Measurements from ENCODE around the gene MTNR1A. TPM values are rescaled to one million over a fixed set of nuclear protein-coding genes. Genes with fewer than 3 reads are reported as not detected.
"Not testable (repeated sequence)": the region's sequence is repeated elsewhere in the genome, so short reads cannot be mapped to it uniquely, and the experiment has no call there.

Gene MTNR1A
- total and polyA plus RNA-seq, 4 experiments from 2014 or later, result not detected

- DNase-seq, result no peak
- Histone ChIP-seq H3K4me1 (ENCODE audit: insufficient read depth, low read length) (no peaks in the 10 kb centered on the region), H3K27ac (ENCODE audit: low read depth, low read length) (no peak overlapping the region), H3K9me3 (ENCODE audit: control insufficient read depth in 1 of 2, low read length in 2 of 2) (no peaks in the 10 kb centered on the region), H3K4me3 (ENCODE audit: low read length in 2 of 2) (no peak overlapping the region), H3K36me3 (ENCODE audit: insufficient read depth, low read length) (no peaks in the 10 kb centered on the region), H3K27me3 (ENCODE audit: insufficient read depth, low read length) (no peaks in the 10 kb centered on the region)
- H3K36me3 Mint-ChIP-seq, result no peaks in the 10 kb centered on the region
- H3K9me3 Mint-ChIP-seq, result peaks cover 0 to 18% (median 8%) of the 10 kb centered on the region in 8 donors
- ChIA-PET POLR2A (ENCODE audit: partially characterized antibody) (no interaction called here), CTCF (ENCODE audit: partially characterized antibody) (no interaction called here)
- no peaks in the 10 kb centered on the region for H3K27me3 Mint-ChIP-seq
- no peaks in the 10 kb centered on the region for H3K4me1 Mint-ChIP-seq
- H3K27ac Mint-ChIP-seq, result no peak overlapping the region
- no peak overlapping the region for H3K4me3 Mint-ChIP-seq
- intact Hi-C loops (cut with micrococcal nuclease), result no loop called here
Measured at GRCh38 chr4:186543206-186543605, 12.2 kb downstream of the MTNR1A start.

GRCh38 chr4:186541801-186542200 lies 13.6 kb downstream of the MTNR1A start:
- no peak overlapping the region for H3K27ac ChIP-seq (ENCODE audit: low read depth, low read length)
- no peak for DNase-seq
- no peak overlapping the region for H3K4me3 ChIP-seq (ENCODE audit: low read length in 2 of 2)
- H3K9me3 ChIP-seq (ENCODE audit: control insufficient read depth in 1 of 2, low read length in 2 of 2), result no peaks in the 10 kb centered on the region
- H3K4me1 Mint-ChIP-seq, result no peaks in the 10 kb centered on the region
- H3K4me3 Mint-ChIP-seq, result no peak overlapping the region
- CTCF ChIA-PET (ENCODE audit: partially characterized antibody), result no interaction called here
- H3K9me3 Mint-ChIP-seq, result peaks cover 0 to 15% (median 5%) of the 10 kb centered on the region in 8 donors
- no peaks in the 10 kb centered on the region for H3K36me3 ChIP-seq (ENCODE audit: insufficient read depth, low read length)
- POLR2A ChIA-PET (ENCODE audit: partially characterized antibody), result no interaction called here
- H3K36me3 Mint-ChIP-seq, result no peaks in the 10 kb centered on the region
- intact Hi-C loops (cut with micrococcal nuclease), result no loop called here
- no peaks in the 10 kb centered on the region for H3K4me1 ChIP-seq (ENCODE audit: insufficient read depth, low read length)
- no peaks in the 10 kb centered on the region for H3K27me3 ChIP-seq (ENCODE audit: insufficient read depth, low read length)
- no peak overlapping the region for H3K27ac Mint-ChIP-seq
- H3K27me3 Mint-ChIP-seq, result no peaks in the 10 kb centered on the region

GRCh38 chr4:186537843-186538521 lies 17.4 kb downstream of the MTNR1A start:
- intact Hi-C loops (cut with micrococcal nuclease), result no loop called here
- H3K4me1 Mint-ChIP-seq, result no peaks in the 10 kb centered on the region

GRCh38 chr4:186536285-186536684 lies 19.1 kb downstream of the MTNR1A start:
- Histone ChIP-seq H3K4me1 (ENCODE audit: insufficient read depth, low read length) (no peaks in the 10 kb centered on the region), H3K27ac (ENCODE audit: low read depth, low read length) (no peak overlapping the region), H3K9me3 (ENCODE audit: control insufficient read depth in 1 of 2, low read length in 2 of 2) (no peaks in the 10 kb centered on the region), H3K36me3 (ENCODE audit: insufficient read depth, low read length) (no peaks in the 10 kb centered on the region), H3K27me3 (ENCODE audit: insufficient read depth, low read length) (no peaks in the 10 kb centered on the region), H3K4me3 (ENCODE audit: low read length in 2 of 2) (no peak overlapping the region)
- ChIA-PET POLR2A (ENCODE audit: partially characterized antibody) (no interaction called here), CTCF (ENCODE audit: partially characterized antibody) (interaction anchor here (1.2 kb wide), 1 partner anchor 8 kb away, joined by 3 read pairs; no protein-coding TSS in a partner anchor)
- H3K4me3 Mint-ChIP-seq, result no peak overlapping the region
- H3K27me3 Mint-ChIP-seq, result no peaks in the 10 kb centered on the region
- peaks cover 0 to 15% (median 4%) of the 10 kb centered on the region in 8 donors for H3K9me3 Mint-ChIP-seq
- no peak overlapping the region for H3K27ac Mint-ChIP-seq
- no peaks in the 10 kb centered on the region for H3K4me1 Mint-ChIP-seq
- no peak for DNase-seq
- intact Hi-C loops (cut with micrococcal nuclease), result no loop called here
- no peaks in the 10 kb centered on the region for H3K36me3 Mint-ChIP-seq

More at GRCh38 chr4:186537843-186538521, 17.4 kb downstream of the MTNR1A start:
- ChIA-PET POLR2A (ENCODE audit: partially characterized antibody) (no interaction called here), CTCF (ENCODE audit: partially characterized antibody) (no interaction called here)
- H3K9me3 Mint-ChIP-seq, result peaks cover 0 to 15% (median 4%) of the 10 kb centered on the region in 8 donors
- Histone ChIP-seq H3K27me3 (ENCODE audit: insufficient read depth, low read length) (no peaks in the 10 kb centered on the region), H3K36me3 (ENCODE audit: insufficient read depth, low read length) (no peaks in the 10 kb centered on the region), H3K4me1 (ENCODE audit: insufficient read depth, low read length) (no peaks in the 10 kb centered on the region), H3K27ac (ENCODE audit: low read depth, low read length) (no peak overlapping the region), H3K4me3 (ENCODE audit: low read length in 2 of 2) (no peak overlapping the region), H3K9me3 (ENCODE audit: control insufficient read depth in 1 of 2, low read length in 2 of 2) (no peaks in the 10 kb centered on the region)
- H3K4me3 Mint-ChIP-seq, result no peak overlapping the region
- no peak overlapping the region for H3K27ac Mint-ChIP-seq
- no peaks in the 10 kb centered on the region for H3K27me3 Mint-ChIP-seq
- DNase-seq, result no peak
- H3K36me3 Mint-ChIP-seq, result no peaks in the 10 kb centered on the region

- Mint-ChIP-seq H3K4me3 (no peak overlapping the region), H3K4me1 (no peaks in the 10 kb centered on the region), H3K27me3 (no peaks in the 10 kb centered on the region), H3K27ac (no peak overlapping the region), H3K36me3 (no peaks in the 10 kb centered on the region), H3K9me3 (peaks cover 0 to 5% (median 0%) of the 10 kb centered on the region in 8 donors)
- H3K4me1 ChIP-seq (ENCODE audit: insufficient read depth, low read length), result no peaks in the 10 kb centered on the region
- H3K27me3 ChIP-seq (ENCODE audit: insufficient read depth, low read length), result no peaks in the 10 kb centered on the region
- no peak overlapping the region for H3K4me3 ChIP-seq (ENCODE audit: low read length in 2 of 2)
- DNase-seq, result no peak
- no peaks in the 10 kb centered on the region for H3K9me3 ChIP-seq (ENCODE audit: control insufficient read depth in 1 of 2, low read length in 2 of 2)
- intact Hi-C loops (cut with micrococcal nuclease), result no loop called here
- no peak overlapping the region for H3K27ac ChIP-seq (ENCODE audit: low read depth, low read length)
- POLR2A ChIA-PET (ENCODE audit: partially characterized antibody), result no interaction called here
- CTCF ChIA-PET (ENCODE audit: partially characterized antibody), result no interaction called here
- no peaks in the 10 kb centered on the region for H3K36me3 ChIP-seq (ENCODE audit: insufficient read depth, low read length)
Measured at GRCh38 chr4:186534056-186534455, 21.3 kb downstream of the MTNR1A start.

GRCh38 chr4:186523927-186524326 lies 31.4 kb downstream of the MTNR1A start:
- H3K36me3 Mint-ChIP-seq; H3K27ac Mint-ChIP-seq; H3K36me3 ChIP-seq (ENCODE audit: insufficient read depth, low read length); H3K9me3 Mint-ChIP-seq; H3K4me3 ChIP-seq (ENCODE audit: low read length in 2 of 2); intact Hi-C loops (cut with micrococcal nuclease); POLR2A ChIA-PET (ENCODE audit: partially characterized antibody); DNase-seq; H3K27me3 Mint-ChIP-seq; H3K4me1 Mint-ChIP-seq; H3K4me3 Mint-ChIP-seq; H3K4me1 ChIP-seq (ENCODE audit: insufficient read depth, low read length); H3K27me3 ChIP-seq (ENCODE audit: insufficient read depth, low read length); H3K9me3 ChIP-seq (ENCODE audit: control insufficient read depth in 1 of 2, low read length in 2 of 2); H3K27ac ChIP-seq (ENCODE audit: low read depth, low read length); CTCF ChIA-PET (ENCODE audit: partially characterized antibody): not testable (repeated sequence)

- Histone ChIP-seq H3K4me1 (ENCODE audit: insufficient read depth, low read length) (no peaks in the 10 kb centered on the region), H3K36me3 (ENCODE audit: insufficient read depth, low read length) (no peaks in the 10 kb centered on the region), H3K27me3 (ENCODE audit: insufficient read depth, low read length) (no peaks in the 10 kb centered on the region), H3K9me3 (ENCODE audit: control insufficient read depth in 1 of 2, low read length in 2 of 2) (no peaks in the 10 kb centered on the region), H3K27ac (ENCODE audit: low read depth, low read length) (no peak overlapping the region), H3K4me3 (ENCODE audit: low read length in 2 of 2) (no peak overlapping the region)
- POLR2A ChIA-PET (ENCODE audit: partially characterized antibody), result no interaction called here
- CTCF ChIA-PET (ENCODE audit: partially characterized antibody), result no interaction called here
- no peaks in the 10 kb centered on the region for H3K27me3 Mint-ChIP-seq
- no peak overlapping the region for H3K4me3 Mint-ChIP-seq
- no peak for DNase-seq
- intact Hi-C loops (cut with micrococcal nuclease), result no loop called here
- H3K4me1 Mint-ChIP-seq, result no peaks in the 10 kb centered on the region
- peaks cover 0 to 10% (median 3%) of the 10 kb centered on the region in 8 donors for H3K9me3 Mint-ChIP-seq
- no peaks in the 10 kb centered on the region for H3K36me3 Mint-ChIP-seq
- no peak overlapping the region for H3K27ac Mint-ChIP-seq
Measured at GRCh38 chr4:186516287-186516686, 39.1 kb downstream of the MTNR1A start.
